OCI-LY1 (cell line): ENCODE measurements around the gene LRRC3B.

ENCODE experiments used
- H2AFZ ChIP-seq: fragments of 200-600 bp; sonication (generic), shearing (Covaris generic); 2 replicates; pipeline ENCODE4 v1.6.0; 2014; ENCODE audit warnings: antibody characterized with exemption, mild to moderate bottlenecking, low read length
- H3F3A ChIP-seq: fragments of 200-600 bp; sonication (generic), shearing (Covaris generic); 2 replicates; pipeline ENCODE4 v1.6.0; 2014; ENCODE audit warnings: mild to moderate bottlenecking, antibody characterized with exemption, low read length, moderate library complexity; ENCODE audit not compliant: insufficient read depth
- H3K27ac ChIP-seq: fragments of 200-600 bp; sonication (generic); 2 replicates; pipeline ENCODE4 v1.5.1; 2014; ENCODE audit warnings: low read length, mixed run types, mild to moderate bottlenecking, low read depth; ENCODE audit not compliant: poor library complexity, severe bottlenecking
- H3K27me3 ChIP-seq: fragments of 200-600 bp; sonication (generic); 2 replicates; pipeline ENCODE4 v1.6.0; 2014; ENCODE audit warnings: antibody characterized with exemption, mild to moderate bottlenecking, low read length, moderate library complexity; ENCODE audit not compliant: insufficient read depth
- H3K36me3 ChIP-seq: fragments of 200-600 bp; sonication (generic); 2 replicates; pipeline ENCODE4 v1.6.1; 2014; ENCODE audit warnings: mild to moderate bottlenecking, antibody characterized with exemption, low read length, moderate library complexity, mixed read lengths; ENCODE audit not compliant: insufficient read depth
- H3K4me1 ChIP-seq: fragments of 200-600 bp; sonication (generic); 2 replicates; pipeline ENCODE4 v1.5.1; 2014; ENCODE audit warnings: mild to moderate bottlenecking, low read length, moderate library complexity; ENCODE audit not compliant: insufficient read depth, severe bottlenecking
- H3K4me2 ChIP-seq: fragments of 200-600 bp; sonication (generic), shearing (Covaris generic); 2 replicates; pipeline ENCODE4 v1.6.1; 2014; ENCODE audit warnings: low read length
- H3K4me3 ChIP-seq: fragments of 200-600 bp; sonication (generic); 2 replicates; pipeline ENCODE4 v1.5.1; 2014; ENCODE audit warnings: low read length, low read depth, mild to moderate bottlenecking, mixed read lengths; ENCODE audit not compliant: poor library complexity, severe bottlenecking
- H3K79me2 ChIP-seq: fragments of 200-600 bp; shearing (Covaris generic); 2 replicates; pipeline ENCODE4 v1.6.1; 2016; ENCODE audit warnings: mixed run types, low read length, mixed read lengths; ENCODE audit not compliant: insufficient read depth
- H3K9ac ChIP-seq: fragments of 200-600 bp; sonication (generic), shearing (Covaris generic); 2 replicates; pipeline ENCODE4 v1.6.1; 2014; ENCODE audit warnings: mild to moderate bottlenecking, low read length, mixed read lengths
- H3K9me2 ChIP-seq: fragments of 200-600 bp; sonication (generic), shearing (Covaris generic); 2 replicates; pipeline ENCODE4 v1.6.1; 2014; ENCODE audit warnings: low read depth, mild to moderate bottlenecking, low read length, mixed read lengths
- H3K9me3 ChIP-seq: fragments of 200-600 bp; shearing (Covaris generic); 2 replicates; pipeline ENCODE4 v1.6.1; 2014; ENCODE audit warnings: low read length, mixed read lengths
- H4K20me1 ChIP-seq: fragments of 200-600 bp; sonication (generic), shearing (Covaris generic); 2 replicates; pipeline ENCODE4 v1.6.0; 2016; ENCODE audit warnings: mild to moderate bottlenecking, low read length; ENCODE audit not compliant: insufficient read depth
- EZH2 ChIP-seq: fragments of 200-600 bp; sonication (generic), shearing (Covaris generic); IDR thresholded peaks from 2 replicates; pipeline ENCODE4 v1.8.0; 2017; ENCODE audit warnings: borderline replicate concordance, mixed run types, mild to moderate bottlenecking, antibody characterized with exemption, low read length, moderate library complexity, mixed read lengths
- TF ChIP-seq, protein P1 (sequence below): fragments of 200-600 bp; sonication (generic), shearing (Covaris generic); IDR thresholded peaks from 2 replicates; pipeline ENCODE4 v1.5.1; 2017; ENCODE audit warnings: mild to moderate bottlenecking, antibody characterized with exemption, low read length, moderate library complexity, mixed read lengths

The LRRC3B gene

DNA sequence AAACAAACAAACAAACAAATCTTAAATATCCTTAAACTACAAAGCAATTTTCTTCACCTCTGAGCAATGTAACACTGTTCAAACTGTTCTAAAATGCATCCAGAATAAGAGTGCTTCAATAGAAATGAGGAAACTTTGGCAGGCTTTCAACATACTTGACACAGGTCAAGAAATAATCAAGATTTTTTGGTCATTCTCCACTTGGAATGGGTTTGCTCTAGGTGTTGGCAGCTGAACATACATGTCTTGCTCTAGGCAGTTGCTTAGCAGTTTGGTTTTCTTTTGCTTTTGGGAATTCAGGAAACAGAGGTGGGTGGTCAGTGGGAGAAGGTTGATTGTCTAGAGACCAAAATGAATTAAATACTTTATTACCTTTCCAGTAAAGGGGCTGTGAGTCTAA is 1.4 kb upstream of the LRRC3B start:
- Histone ChIP-seq H3K9me3 (no peaks in the 10 kb centered on the region), H2AFZ (no peak overlapping the region), H3K4me3 (no peak overlapping the region), H3K4me1 (no peaks in the 10 kb centered on the region), H3K27me3 (no peaks in the 10 kb centered on the region), H3K9me2 (no peaks in the 10 kb centered on the region), H3F3A (no peaks in the 10 kb centered on the region), H3K27ac (no peak overlapping the region), H3K36me3 (no peaks in the 10 kb centered on the region), H4K20me1 (no peaks in the 10 kb centered on the region), H3K4me2 (no peak overlapping the region), H3K9ac (no peak overlapping the region), H3K79me2 (no peaks in the 10 kb centered on the region)
- TF ChIP-seq, protein P1, sequence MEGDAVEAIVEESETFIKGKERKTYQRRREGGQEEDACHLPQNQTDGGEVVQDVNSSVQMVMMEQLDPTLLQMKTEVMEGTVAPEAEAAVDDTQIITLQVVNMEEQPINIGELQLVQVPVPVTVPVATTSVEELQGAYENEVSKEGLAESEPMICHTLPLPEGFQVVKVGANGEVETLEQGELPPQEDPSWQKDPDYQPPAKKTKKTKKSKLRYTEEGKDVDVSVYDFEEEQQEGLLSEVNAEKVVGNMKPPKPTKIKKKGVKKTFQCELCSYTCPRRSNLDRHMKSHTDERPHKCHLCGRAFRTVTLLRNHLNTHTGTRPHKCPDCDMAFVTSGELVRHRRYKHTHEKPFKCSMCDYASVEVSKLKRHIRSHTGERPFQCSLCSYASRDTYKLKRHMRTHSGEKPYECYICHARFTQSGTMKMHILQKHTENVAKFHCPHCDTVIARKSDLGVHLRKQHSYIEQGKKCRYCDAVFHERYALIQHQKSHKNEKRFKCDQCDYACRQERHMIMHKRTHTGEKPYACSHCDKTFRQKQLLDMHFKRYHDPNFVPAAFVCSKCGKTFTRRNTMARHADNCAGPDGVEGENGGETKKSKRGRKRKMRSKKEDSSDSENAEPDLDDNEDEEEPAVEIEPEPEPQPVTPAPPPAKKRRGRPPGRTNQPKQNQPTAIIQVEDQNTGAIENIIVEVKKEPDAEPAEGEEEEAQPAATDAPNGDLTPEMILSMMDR: no peak
- TF ChIP-seq EZH2: no peak

DNA sequence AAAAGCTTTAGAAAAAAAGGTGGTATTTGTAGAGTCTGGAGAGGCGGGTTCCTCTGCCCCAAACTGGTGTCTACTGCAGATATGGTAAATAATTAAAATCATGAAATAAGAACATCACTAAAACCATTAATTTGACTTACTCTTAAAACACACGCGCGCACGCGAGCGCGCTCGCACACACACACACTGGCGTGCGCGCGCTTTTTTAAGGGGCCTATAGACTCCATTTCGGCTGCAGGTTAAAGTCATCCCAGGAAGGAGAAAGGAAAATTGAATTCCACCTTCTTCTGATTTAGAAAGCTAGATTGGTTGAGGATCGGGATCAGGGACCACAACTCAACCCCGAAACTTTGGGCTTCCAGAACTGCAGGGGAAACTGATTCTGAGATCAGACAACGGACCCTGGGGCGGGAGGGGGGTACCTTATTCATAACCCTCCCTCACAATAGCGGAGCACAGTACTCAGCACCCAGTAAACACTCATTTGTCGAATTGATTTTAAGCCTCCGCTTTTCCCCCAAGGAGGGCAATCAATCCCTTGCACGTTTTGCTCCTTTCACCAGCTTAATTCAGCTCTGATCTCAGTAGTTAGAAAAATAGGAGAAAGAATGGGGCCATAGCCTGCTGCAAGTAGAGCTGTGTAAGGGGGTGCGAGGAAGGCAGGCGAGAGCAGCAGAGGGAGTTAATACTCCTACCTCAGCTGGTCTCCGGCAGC is 509 bp upstream of the LRRC3B start:
- no peaks in the 10 kb centered on the region for H3K4me1 ChIP-seq

GRCh38 chr3:26623419-26624208 is 1.0 kb downstream of the LRRC3B start:
- Histone ChIP-seq H2AFZ (no peak overlapping the region), H3K4me2 (no peak overlapping the region), H4K20me1 (no peaks in the 10 kb centered on the region), H3K4me3 (no peak overlapping the region), H3K9ac (no peak overlapping the region), H3K36me3 (no peaks in the 10 kb centered on the region), H3F3A (no peaks in the 10 kb centered on the region), H3K27me3 (no peaks in the 10 kb centered on the region), H3K9me2 (no peaks in the 10 kb centered on the region), H3K4me1 (no peaks in the 10 kb centered on the region), H3K27ac (no peak overlapping the region), H3K79me2 (no peaks in the 10 kb centered on the region), H3K9me3 (no peaks in the 10 kb centered on the region)
- no peak for TF ChIP-seq EZH2
- TF ChIP-seq, protein P1: no peak

More for the DNA sequence above, 509 bp upstream of the LRRC3B start:
- no peak overlapping the region for H3K4me2 ChIP-seq
- no peaks in the 10 kb centered on the region for H3K27me3 ChIP-seq
- no peak overlapping the region for H3K27ac ChIP-seq
- no peak overlapping the region for H2AFZ ChIP-seq
- H3F3A ChIP-seq: no peaks in the 10 kb centered on the region
- H3K9me2 ChIP-seq: no peaks in the 10 kb centered on the region
- H3K4me3 ChIP-seq: no peak overlapping the region
- H3K9me3 ChIP-seq: no peaks in the 10 kb centered on the region
- no peaks in the 10 kb centered on the region for H4K20me1 ChIP-seq
- no peaks in the 10 kb centered on the region for H3K79me2 ChIP-seq
- H3K9ac ChIP-seq: no peak overlapping the region
- no peak for TF ChIP-seq EZH2
- TF ChIP-seq, protein P1: no peak
- H3K36me3 ChIP-seq: no peaks in the 10 kb centered on the region
